Nephron progenitor cell (in vitro differentiated cells): ENCODE results near the gene IDI2.
"Not testable (repeated sequence)": the region's sequence is repeated elsewhere in the genome, so short reads cannot be mapped to it uniquely, and the experiment has no call there.

Experiments used
- DNase-seq: peaks from one replicate; pipeline ENCODE4 v3.0.0; 2021
- H3K27ac Mint-ChIP-seq: 2 replicates; pipeline ENCODE4 v1.8.0; 2021; ENCODE audit warnings: mild to moderate bottlenecking, moderate library complexity, mixed read lengths
- H3K27me3 Mint-ChIP-seq: 2 replicates; pipeline ENCODE4 v1.8.0; 2021; ENCODE audit warnings: mild to moderate bottlenecking, low read depth, mixed read lengths; ENCODE audit not compliant: poor library complexity
- H3K36me3 Mint-ChIP-seq: 2 replicates; pipeline ENCODE4 v1.8.0; 2021; ENCODE audit warnings: low read depth, mixed read lengths
- H3K4me1 Mint-ChIP-seq: 2 replicates; pipeline ENCODE4 v1.8.0; 2021; ENCODE audit warnings: mixed read lengths
- H3K4me3 Mint-ChIP-seq: 2 replicates; pipeline ENCODE4 v1.8.0; 2021; ENCODE audit warnings: mild to moderate bottlenecking, moderate library complexity, mixed read lengths
- H3K9me3 Mint-ChIP-seq: 2 replicates; pipeline ENCODE4 v1.8.0; 2021; ENCODE audit warnings: mild to moderate bottlenecking, moderate library complexity, mixed read lengths
- TF ChIP-seq, protein P1 (sequence below): fragments of 200-600 bp; sonication (generic); IDR thresholded peaks from 2 replicates; pipeline ENCODE4 v1.5.0; 2021; ENCODE audit warnings: antibody characterized with exemption

The IDI2 gene

DNA sequence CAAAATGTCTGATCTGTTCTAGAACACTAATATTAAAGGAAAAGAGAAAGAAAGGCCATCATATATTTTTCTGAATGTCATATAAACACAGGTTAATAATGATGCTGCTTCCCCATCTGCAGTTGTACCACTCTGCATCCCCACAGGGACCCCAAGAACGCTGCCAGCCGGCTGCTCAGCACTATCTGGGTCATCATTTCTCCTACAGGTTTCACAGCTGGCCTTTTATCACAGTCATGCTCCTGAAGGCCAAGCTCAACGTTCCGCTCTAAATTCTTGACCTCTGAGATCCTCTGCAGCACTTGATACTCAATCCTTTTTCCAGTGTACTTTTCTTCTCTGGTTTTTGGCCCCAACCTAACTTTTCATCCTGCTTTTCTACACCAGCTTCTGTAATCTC, 18.5 kb upstream of the IDI2 start:
- DNase-seq = no peak
- H3K9me3 Mint-ChIP-seq = no peaks in the 10 kb centered on the region
- H3K27ac Mint-ChIP-seq = peak overlapping the region; percentile 93
- peak overlapping the region; percentile 79 for H3K4me3 Mint-ChIP-seq
- H3K36me3 Mint-ChIP-seq = peaks cover 67% of the 10 kb centered on the region
- peaks cover 40% of the 10 kb centered on the region for H3K4me1 Mint-ChIP-seq
- TF ChIP-seq, protein P1, sequence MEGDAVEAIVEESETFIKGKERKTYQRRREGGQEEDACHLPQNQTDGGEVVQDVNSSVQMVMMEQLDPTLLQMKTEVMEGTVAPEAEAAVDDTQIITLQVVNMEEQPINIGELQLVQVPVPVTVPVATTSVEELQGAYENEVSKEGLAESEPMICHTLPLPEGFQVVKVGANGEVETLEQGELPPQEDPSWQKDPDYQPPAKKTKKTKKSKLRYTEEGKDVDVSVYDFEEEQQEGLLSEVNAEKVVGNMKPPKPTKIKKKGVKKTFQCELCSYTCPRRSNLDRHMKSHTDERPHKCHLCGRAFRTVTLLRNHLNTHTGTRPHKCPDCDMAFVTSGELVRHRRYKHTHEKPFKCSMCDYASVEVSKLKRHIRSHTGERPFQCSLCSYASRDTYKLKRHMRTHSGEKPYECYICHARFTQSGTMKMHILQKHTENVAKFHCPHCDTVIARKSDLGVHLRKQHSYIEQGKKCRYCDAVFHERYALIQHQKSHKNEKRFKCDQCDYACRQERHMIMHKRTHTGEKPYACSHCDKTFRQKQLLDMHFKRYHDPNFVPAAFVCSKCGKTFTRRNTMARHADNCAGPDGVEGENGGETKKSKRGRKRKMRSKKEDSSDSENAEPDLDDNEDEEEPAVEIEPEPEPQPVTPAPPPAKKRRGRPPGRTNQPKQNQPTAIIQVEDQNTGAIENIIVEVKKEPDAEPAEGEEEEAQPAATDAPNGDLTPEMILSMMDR = no peak
- no peaks in the 10 kb centered on the region for H3K27me3 Mint-ChIP-seq

DNA sequence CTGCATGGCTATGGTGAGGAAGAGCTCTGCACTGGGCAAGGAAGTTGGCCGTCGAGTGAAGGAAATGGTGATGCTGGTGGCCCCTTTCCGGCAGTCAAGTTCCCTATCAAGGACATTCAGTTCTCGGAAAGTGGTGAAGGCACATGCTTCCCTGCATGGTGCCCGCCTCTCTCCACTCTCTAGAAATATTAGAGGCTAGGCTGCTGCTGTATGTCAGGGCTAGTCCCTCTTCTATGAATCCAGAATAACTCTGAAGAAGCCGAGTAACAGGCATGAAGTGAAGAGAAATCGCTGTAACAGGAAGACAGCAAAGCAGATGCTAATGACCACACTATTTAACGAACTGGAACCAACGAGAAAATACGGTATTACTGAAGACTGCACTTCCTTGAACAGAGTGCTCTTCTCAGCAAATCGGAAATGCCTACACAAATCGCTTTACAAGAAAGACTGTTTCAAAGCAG, 17.9 kb upstream of the IDI2 start:
- no peak for DNase-seq
- Mint-ChIP-seq H3K9me3 (no peaks in the 10 kb centered on the region), H3K27me3 (no peaks in the 10 kb centered on the region), H3K4me1 (peaks cover 40% of the 10 kb centered on the region), H3K36me3 (peaks cover 67% of the 10 kb centered on the region), H3K27ac (peak overlapping the region; percentile 93), H3K4me3 (no peak overlapping the region)
- TF ChIP-seq, protein P1 = no peak

- DNase-seq = no peak
- H3K4me1 Mint-ChIP-seq = peaks cover 29% of the 10 kb centered on the region
- no peaks in the 10 kb centered on the region for H3K9me3 Mint-ChIP-seq
- no peak overlapping the region for H3K4me3 Mint-ChIP-seq
- TF ChIP-seq, protein P1 = no peak
- no peak overlapping the region for H3K27ac Mint-ChIP-seq
- peaks cover 64% of the 10 kb centered on the region for H3K36me3 Mint-ChIP-seq
- H3K27me3 Mint-ChIP-seq = no peaks in the 10 kb centered on the region
These were observed 15.9 kb upstream of the IDI2 start for GRCh38 chr10:1041514-1041913.

GRCh38 chr10:1040133-1040532, 14.5 kb upstream of the IDI2 start:
- Mint-ChIP-seq H3K27me3 (no peaks in the 10 kb centered on the region), H3K4me3 (no peak overlapping the region), H3K27ac (peak overlapping the region; percentile 45), H3K9me3 (no peaks in the 10 kb centered on the region), H3K36me3 (peaks cover 56% of the 10 kb centered on the region), H3K4me1 (peaks cover 24% of the 10 kb centered on the region)
- DNase-seq = no peak
- TF ChIP-seq, protein P1 = no peak

DNA sequence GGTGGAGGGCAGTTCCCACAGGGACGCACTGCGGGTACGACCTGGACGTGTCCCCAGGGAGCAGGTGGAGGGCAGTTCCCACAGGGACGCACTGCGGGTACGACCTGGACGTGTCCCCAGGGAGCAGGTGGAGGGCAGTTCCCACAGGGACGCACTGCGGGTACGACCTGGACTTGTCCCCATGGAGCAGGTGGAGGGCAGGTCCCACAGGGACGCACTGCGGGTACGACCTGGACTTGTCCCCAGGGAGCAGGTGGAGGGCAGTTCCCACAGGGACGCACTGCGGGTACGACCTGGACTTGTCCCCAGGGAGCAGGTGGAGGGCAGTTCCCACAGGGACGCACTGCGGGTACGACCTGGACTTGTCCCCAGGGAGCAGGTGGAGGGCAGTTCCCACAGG, 13.1 kb upstream of the IDI2 start:
- peaks cover 44% of the 10 kb centered on the region for H3K36me3 Mint-ChIP-seq
- H3K9me3 Mint-ChIP-seq, H3K4me3 Mint-ChIP-seq: not testable (repeated sequence)

DNA sequence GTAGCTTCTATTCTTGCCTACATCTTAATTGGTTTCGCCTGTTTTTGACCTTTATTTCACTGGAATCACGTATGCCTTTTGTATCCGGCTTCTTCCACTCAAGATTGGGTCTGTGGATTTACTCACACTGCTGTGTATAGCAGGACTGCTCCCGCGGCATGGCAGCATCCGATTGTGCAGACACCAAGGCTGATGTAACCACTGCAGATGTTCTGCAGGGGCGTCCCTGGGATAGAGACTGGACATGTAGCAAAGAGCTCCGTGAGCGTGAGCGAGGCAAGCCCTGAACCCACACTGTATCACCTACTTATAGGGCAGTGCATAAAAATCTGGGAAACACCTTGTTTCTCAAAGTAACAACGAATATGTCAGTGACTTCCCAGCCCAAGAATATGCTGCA, 11.4 kb upstream of the IDI2 start:
- Mint-ChIP-seq H3K27me3 (peaks cover 4% of the 10 kb centered on the region), H3K9me3 (no peaks in the 10 kb centered on the region), H3K27ac (peak overlapping the region; percentile 87), H3K4me3 (no peak overlapping the region), H3K36me3 (peaks cover 31% of the 10 kb centered on the region), H3K4me1 (peaks cover 14% of the 10 kb centered on the region)
- TF ChIP-seq, protein P1 = no peak
- DNase-seq = no peak

More for the DNA sequence above, 13.1 kb upstream of the IDI2 start:
- H3K4me1 Mint-ChIP-seq = peaks cover 19% of the 10 kb centered on the region
- H3K27me3 Mint-ChIP-seq, H3K27ac Mint-ChIP-seq, DNase-seq: not testable (repeated sequence)
